Type B pancreatic cell (in vitro differentiated cells): ENCODE results near the gene GET4. TPM values are rescaled to one million over a fixed set of nuclear protein-coding genes. Genes with fewer than 3 reads are reported as not detected.

Experiments used
- DNase-seq: peaks from one replicate; pipeline ENCODE4 v3.0.0; 2021; ENCODE audit warnings: mixed read lengths; ENCODE audit not compliant: unreplicated experiment; ENCODE audit errors: extremely low spot score
- H3K27ac Mint-ChIP-seq: 2 replicates; pipeline ENCODE4 v1.8.0; 2021; ENCODE audit warnings: mild to moderate bottlenecking, mixed read lengths
- H3K27me3 Mint-ChIP-seq: 2 replicates; pipeline ENCODE4 v1.8.0; 2021; ENCODE audit warnings: mixed read lengths
- H3K36me3 Mint-ChIP-seq: 2 replicates; pipeline ENCODE4 v1.8.0; 2021; ENCODE audit warnings: mixed read lengths
- H3K4me1 Mint-ChIP-seq: one replicate; pipeline ENCODE4 v1.8.0; 2021; ENCODE audit warnings: mixed read lengths; ENCODE audit not compliant: unreplicated experiment
- H3K4me3 Mint-ChIP-seq: 2 replicates; pipeline ENCODE4 v1.8.0; 2021; ENCODE audit warnings: mild to moderate bottlenecking, mixed read lengths
- H3K9me3 Mint-ChIP-seq: 2 replicates; pipeline ENCODE4 v1.8.0; 2021; ENCODE audit warnings: mixed read lengths
- CTCF ChIP-seq: fragments of 200-600 bp; sonication (generic); conservative IDR thresholded peaks from 2 replicates; pipeline ENCODE4 v1.5.0; 2021; ENCODE audit warnings: antibody characterized with exemption, mild to moderate bottlenecking
- total RNA-seq: library from RNA; stranded (reverse); gene quantifications from 2 replicates; pipeline ENCODE4 v1.2.1, GENCODE V29; 2021; ENCODE audit warnings: low replicate concordance

GET4 gene
- total RNA-seq, 1 donor from 2014 or later, result 46.3 TPM

GRCh38 chr7:885261-885892 is 9.0 kb downstream of the GET4 start:
- no peak overlapping the region for H3K27ac Mint-ChIP-seq
- H3K4me1 Mint-ChIP-seq, result peaks cover 11% of the 10 kb centered on the region
- H3K9me3 Mint-ChIP-seq, result no peaks in the 10 kb centered on the region
- no peaks in the 10 kb centered on the region for H3K27me3 Mint-ChIP-seq
- no peak overlapping the region for H3K4me3 Mint-ChIP-seq
- no peak for TF ChIP-seq CTCF
- H3K36me3 Mint-ChIP-seq, result peaks cover 5% of the 10 kb centered on the region
- DNase-seq, result no peak

GRCh38 chr7:885893-886625 is 9.7 kb downstream of the GET4 start:
- no peaks in the 10 kb centered on the region for H3K9me3 Mint-ChIP-seq
- no peak for DNase-seq
- no peak overlapping the region for H3K27ac Mint-ChIP-seq
- H3K36me3 Mint-ChIP-seq, result peaks cover 5% of the 10 kb centered on the region
- no peak for TF ChIP-seq CTCF
- no peaks in the 10 kb centered on the region for H3K27me3 Mint-ChIP-seq
- H3K4me3 Mint-ChIP-seq, result no peak overlapping the region
- H3K4me1 Mint-ChIP-seq, result peaks cover 11% of the 10 kb centered on the region

GRCh38 chr7:886626-887487 is 10.5 kb downstream of the GET4 start:
- DNase-seq, result no peak
- peaks cover 11% of the 10 kb centered on the region for H3K4me1 Mint-ChIP-seq
- peaks cover 3% of the 10 kb centered on the region for H3K36me3 Mint-ChIP-seq
- no peak overlapping the region for H3K27ac Mint-ChIP-seq
- H3K9me3 Mint-ChIP-seq, result no peaks in the 10 kb centered on the region
- H3K27me3 Mint-ChIP-seq, result no peaks in the 10 kb centered on the region
- no peak for TF ChIP-seq CTCF
- no peak overlapping the region for H3K4me3 Mint-ChIP-seq

DNA sequence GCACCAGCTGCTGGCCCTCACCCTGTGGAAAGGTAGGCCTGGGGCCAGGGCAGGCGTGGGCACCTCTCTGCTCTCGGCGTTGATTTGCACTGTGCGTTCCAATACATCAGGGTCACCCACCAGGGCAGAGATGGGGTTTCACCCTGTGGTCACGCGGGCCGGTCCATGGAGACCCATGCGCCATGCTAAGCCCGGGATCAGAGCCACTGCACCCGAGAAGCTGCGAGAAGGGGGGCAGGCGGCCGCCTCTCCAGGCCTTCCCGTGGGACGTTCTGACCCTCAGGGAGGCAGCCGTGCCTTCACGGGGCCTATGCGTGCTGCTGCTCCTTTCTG is 11.1 kb downstream of the GET4 start:
- Mint-ChIP-seq H3K27me3 (no peaks in the 10 kb centered on the region), H3K9me3 (no peaks in the 10 kb centered on the region), H3K4me1 (peaks cover 11% of the 10 kb centered on the region), H3K36me3 (peaks cover 2% of the 10 kb centered on the region), H3K4me3 (no peak overlapping the region), H3K27ac (no peak overlapping the region)
- TF ChIP-seq CTCF, result no peak
- no peak for DNase-seq

DNA sequence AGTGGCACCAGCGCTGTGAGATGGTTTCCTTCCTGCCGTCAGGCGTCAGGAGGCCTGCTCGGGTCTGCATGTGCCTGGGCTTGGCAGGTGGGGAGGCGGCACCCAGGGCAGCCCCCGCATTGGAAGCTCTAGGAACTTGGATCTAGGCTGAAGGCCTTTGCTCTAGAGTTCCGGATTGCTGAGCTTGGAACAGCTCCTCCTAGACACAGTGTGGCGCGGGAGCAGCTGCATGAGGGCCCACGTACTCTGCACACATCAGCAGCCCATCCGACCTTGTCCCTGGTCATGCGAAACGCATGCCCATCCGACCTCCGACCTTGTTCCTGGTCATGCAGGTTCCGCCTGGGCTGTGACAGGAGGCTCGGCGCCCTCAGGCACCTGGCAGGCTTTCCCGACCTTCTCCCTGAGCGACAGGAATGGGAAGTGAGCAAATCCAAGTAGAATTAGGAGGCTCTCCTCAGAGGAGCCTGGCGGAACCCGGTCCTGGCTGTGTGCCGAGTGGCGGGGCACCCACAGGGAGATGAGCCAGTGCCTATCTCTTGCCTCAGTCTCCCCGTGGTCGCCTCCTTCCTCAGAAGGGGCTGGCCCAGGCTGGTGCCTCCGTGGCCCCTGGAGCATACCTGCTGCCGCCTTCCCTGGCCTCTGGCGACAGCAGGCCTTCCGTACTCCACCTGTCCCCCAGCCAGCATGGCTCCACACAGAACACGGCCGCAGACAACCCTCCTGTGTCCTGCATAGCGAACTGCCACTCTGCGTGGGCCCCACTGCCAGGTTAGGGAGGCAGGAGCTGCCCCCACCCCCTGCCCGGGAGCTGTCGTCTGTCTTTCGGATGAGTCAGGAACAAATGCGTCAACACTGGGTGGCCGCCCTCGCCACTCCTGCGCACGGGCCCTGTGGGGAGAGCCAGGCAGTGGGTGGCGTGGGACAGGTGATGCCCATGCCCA is 12.0 kb downstream of the GET4 start:
- Mint-ChIP-seq H3K27ac (no peak overlapping the region), H3K4me1 (peaks cover 4% of the 10 kb centered on the region), H3K4me3 (no peak overlapping the region), H3K27me3 (no peaks in the 10 kb centered on the region), H3K36me3 (peaks cover 5% of the 10 kb centered on the region), H3K9me3 (no peaks in the 10 kb centered on the region)
- TF ChIP-seq CTCF, result no peak
- DNase-seq, result no peak
